Astrocyte (in vitro differentiated cells and primary cell): ENCODE data around the gene ADAMTSL2. TPM values are rescaled to one million over a fixed set of nuclear protein-coding genes. Genes with fewer than 3 reads are reported as not detected.

Experiments
- DNase-seq: peaks from one replicate; pipeline ENCODE4 v3.0.0-alpha.2; 2010; ENCODE audit warnings: low read depth
- FAIRE-seq: peaks from 2 replicates; lab custom pipeline; 2011; peaks lifted over from hg19 to GRCh38; lab: Jason Lieb, UNC
- H2AFZ ChIP-seq: 2 replicates; pipeline ENCODE4 v1.6.0; 2012; ENCODE audit warnings: low read depth, low read length, inconsistent platforms
- H3K27ac ChIP-seq: 2 replicates; pipeline ENCODE4 v1.5.1; 2011; ENCODE audit warnings: low read depth, low read length, inconsistent platforms
- H3K27me3 ChIP-seq: 2 replicates; pipeline ENCODE4 v1.6.0; 2011; ENCODE audit warnings: low read length, inconsistent platforms; ENCODE audit not compliant: insufficient read depth
- H3K36me3 ChIP-seq: 2 replicates; pipeline ENCODE4 v1.5.1; 2011; ENCODE audit warnings: low read length, inconsistent platforms; ENCODE audit not compliant: insufficient read depth
- H3K4me1 ChIP-seq: 2 replicates; pipeline ENCODE4 v1.5.1; 2011; ENCODE audit warnings: low read length, inconsistent platforms; ENCODE audit not compliant: insufficient read depth
- H3K4me2 ChIP-seq: 2 replicates; pipeline ENCODE4 v1.6.0; 2012; ENCODE audit warnings: low read length, inconsistent platforms
- H3K4me3 ChIP-seq: 2 replicates; pipeline ENCODE4 v1.5.1; 2011; ENCODE audit warnings: low read depth, mild to moderate bottlenecking, low read length, inconsistent platforms; ENCODE audit not compliant: insufficient read depth
- H3K79me2 ChIP-seq: 2 replicates; pipeline ENCODE4 v1.6.0; 2012; ENCODE audit warnings: mild to moderate bottlenecking, low read length, inconsistent platforms; ENCODE audit not compliant: insufficient read depth
- H3K9ac ChIP-seq: 2 replicates; pipeline ENCODE4 v1.6.0; 2012; ENCODE audit warnings: mild to moderate bottlenecking, low read length, inconsistent platforms
- H3K9me3 ChIP-seq: 2 replicates; pipeline ENCODE4 v1.5.1; 2012; ENCODE audit warnings: low read depth, mild to moderate bottlenecking, low read length, inconsistent platforms; ENCODE audit not compliant: insufficient read depth
- H4K20me1 ChIP-seq: 2 replicates; pipeline ENCODE4 v1.6.0; 2012; ENCODE audit warnings: low read length, inconsistent platforms; ENCODE audit not compliant: insufficient read depth
- H3K27ac Mint-ChIP-seq: one replicate; pipeline ENCODE4 v1.8.0; 2021; ENCODE audit warnings: mild to moderate bottlenecking, mixed read lengths; ENCODE audit not compliant: unreplicated experiment
- H3K27me3 Mint-ChIP-seq: one replicate; pipeline ENCODE4 v1.8.0; 2021; ENCODE audit warnings: low read depth, mixed read lengths; ENCODE audit not compliant: unreplicated experiment
- H3K36me3 Mint-ChIP-seq: one replicate; pipeline ENCODE4 v1.8.0; 2021; ENCODE audit warnings: low read depth, mixed read lengths; ENCODE audit not compliant: unreplicated experiment
- H3K4me1 Mint-ChIP-seq: one replicate; pipeline ENCODE4 v1.8.0; 2021; ENCODE audit warnings: low read depth, mixed read lengths; ENCODE audit not compliant: unreplicated experiment
- H3K4me3 Mint-ChIP-seq: one replicate; pipeline ENCODE4 v1.8.0; 2021; ENCODE audit warnings: mild to moderate bottlenecking, moderate library complexity, mixed read lengths; ENCODE audit not compliant: unreplicated experiment
- H3K9me3 Mint-ChIP-seq: one replicate; pipeline ENCODE4 v1.8.0; 2021; ENCODE audit warnings: mild to moderate bottlenecking, mixed read lengths; ENCODE audit not compliant: unreplicated experiment
- EZH2 ChIP-seq: IDR thresholded peaks from 2 replicates; pipeline ENCODE4 v1.6.1; 2012; ENCODE audit warnings: mild to moderate bottlenecking, low read length, inconsistent platforms; ENCODE audit not compliant: insufficient read depth
- total RNA-seq: library from RNA; stranded (reverse); gene quantifications from 2 replicates; pipeline ENCODE4 v1.2.1, GENCODE V29; 2021
- TF ChIP-seq, protein P1 (sequence below): IDR thresholded peaks from 2 replicates; pipeline ENCODE4 v1.5.1; 2011; ENCODE audit warnings: low read depth, mild to moderate bottlenecking, inconsistent platforms, low read length, moderate library complexity; ENCODE audit not compliant: insufficient read depth

The ADAMTSL2 gene
- total RNA-seq, 1 donor from 2014 or later = 0.52 TPM

DNA sequence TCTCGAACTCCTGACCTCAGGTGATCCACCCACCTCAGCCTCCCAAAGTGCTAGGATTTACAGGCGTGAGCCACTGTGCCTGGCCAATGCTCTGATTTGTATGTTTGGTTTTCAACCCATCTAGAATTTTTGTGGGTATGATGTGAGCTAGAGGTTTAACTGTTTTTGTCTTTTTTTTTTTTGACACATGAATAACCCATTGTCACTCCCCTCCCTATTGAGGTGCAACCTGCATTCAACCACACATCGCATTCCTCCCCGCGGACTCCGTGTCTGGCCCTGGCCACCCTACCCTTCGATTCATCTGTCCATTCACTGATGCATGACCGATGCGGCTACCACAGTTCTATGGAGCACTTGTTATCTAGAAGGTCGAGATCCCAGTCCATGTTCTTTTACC, 84.2 kb downstream of the ADAMTSL2 start:
- no peaks in the 10 kb centered on the region for H3K9me3 ChIP-seq
- H2AFZ ChIP-seq = no peak overlapping the region
- H3K4me3 ChIP-seq = no peak overlapping the region
- H3K27ac ChIP-seq = no peak overlapping the region
- H3K4me2 ChIP-seq = no peak overlapping the region
- H3K9ac ChIP-seq = no peak overlapping the region
- no peaks in the 10 kb centered on the region for H4K20me1 ChIP-seq
- H3K27me3 Mint-ChIP-seq = peaks cover 82% of the 10 kb centered on the region
- no peak overlapping the region for H3K27ac Mint-ChIP-seq
- peaks cover 3% of the 10 kb centered on the region for H3K4me1 Mint-ChIP-seq
- no peak for DNase-seq
- H3K79me2 ChIP-seq = no peaks in the 10 kb centered on the region
- H3K9me3 Mint-ChIP-seq = peaks cover 6% of the 10 kb centered on the region
- no peak for FAIRE-seq
- H3K36me3 ChIP-seq = no peaks in the 10 kb centered on the region
- no peak overlapping the region for H3K4me3 Mint-ChIP-seq
- no peaks in the 10 kb centered on the region for H3K4me1 ChIP-seq
- no peak for TF ChIP-seq EZH2
- peaks cover 52% of the 10 kb centered on the region for H3K27me3 ChIP-seq
- H3K36me3 Mint-ChIP-seq = peaks cover 3% of the 10 kb centered on the region

DNA sequence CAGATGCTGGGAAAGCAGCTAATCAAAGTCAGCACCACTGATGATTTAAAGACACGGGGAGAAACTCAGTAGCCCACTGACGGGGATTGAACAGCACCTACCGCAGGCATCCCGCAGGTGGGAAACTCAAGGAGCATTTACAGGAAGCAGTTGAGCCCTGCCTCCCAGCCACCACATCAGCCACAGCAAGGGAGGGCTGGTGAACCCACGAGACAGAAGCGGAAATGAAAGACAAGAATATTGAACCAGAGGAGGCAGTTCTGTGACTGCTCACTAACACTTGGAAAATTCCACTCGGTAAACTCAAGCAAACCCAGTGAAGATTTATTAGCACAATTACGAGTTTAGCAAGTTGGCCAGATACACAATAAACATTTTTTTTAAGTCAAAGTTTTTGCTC, 85.3 kb downstream of the ADAMTSL2 start:
- peaks cover 78% of the 10 kb centered on the region for H3K27me3 Mint-ChIP-seq
- H3K36me3 Mint-ChIP-seq = peaks cover 3% of the 10 kb centered on the region
- no peaks in the 10 kb centered on the region for H3K79me2 ChIP-seq
- TF ChIP-seq, protein P1, sequence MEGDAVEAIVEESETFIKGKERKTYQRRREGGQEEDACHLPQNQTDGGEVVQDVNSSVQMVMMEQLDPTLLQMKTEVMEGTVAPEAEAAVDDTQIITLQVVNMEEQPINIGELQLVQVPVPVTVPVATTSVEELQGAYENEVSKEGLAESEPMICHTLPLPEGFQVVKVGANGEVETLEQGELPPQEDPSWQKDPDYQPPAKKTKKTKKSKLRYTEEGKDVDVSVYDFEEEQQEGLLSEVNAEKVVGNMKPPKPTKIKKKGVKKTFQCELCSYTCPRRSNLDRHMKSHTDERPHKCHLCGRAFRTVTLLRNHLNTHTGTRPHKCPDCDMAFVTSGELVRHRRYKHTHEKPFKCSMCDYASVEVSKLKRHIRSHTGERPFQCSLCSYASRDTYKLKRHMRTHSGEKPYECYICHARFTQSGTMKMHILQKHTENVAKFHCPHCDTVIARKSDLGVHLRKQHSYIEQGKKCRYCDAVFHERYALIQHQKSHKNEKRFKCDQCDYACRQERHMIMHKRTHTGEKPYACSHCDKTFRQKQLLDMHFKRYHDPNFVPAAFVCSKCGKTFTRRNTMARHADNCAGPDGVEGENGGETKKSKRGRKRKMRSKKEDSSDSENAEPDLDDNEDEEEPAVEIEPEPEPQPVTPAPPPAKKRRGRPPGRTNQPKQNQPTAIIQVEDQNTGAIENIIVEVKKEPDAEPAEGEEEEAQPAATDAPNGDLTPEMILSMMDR = no peak
- no peak for TF ChIP-seq EZH2
- H3K4me2 ChIP-seq = no peak overlapping the region
- no peaks in the 10 kb centered on the region for H3K4me1 ChIP-seq
- H3K4me3 Mint-ChIP-seq = no peak overlapping the region
- no peaks in the 10 kb centered on the region for H4K20me1 ChIP-seq
- H3K9me3 Mint-ChIP-seq = peaks cover 12% of the 10 kb centered on the region
- H3K27me3 ChIP-seq = peaks cover 42% of the 10 kb centered on the region
- H3K36me3 ChIP-seq = no peaks in the 10 kb centered on the region
- no peak for DNase-seq
- FAIRE-seq = no peak
- no peaks in the 10 kb centered on the region for H3K9me3 ChIP-seq
- H3K4me1 Mint-ChIP-seq = peaks cover 3% of the 10 kb centered on the region
- no peak overlapping the region for H3K27ac Mint-ChIP-seq
- H3K27ac ChIP-seq = no peak overlapping the region
- no peak overlapping the region for H3K4me3 ChIP-seq
- no peak overlapping the region for H3K9ac ChIP-seq
- H2AFZ ChIP-seq = no peak overlapping the region

GRCh38 chr9:133621725-133622267, 87.3 kb downstream of the ADAMTSL2 start:
- Histone ChIP-seq H3K36me3 (no peaks in the 10 kb centered on the region), H3K79me2 (no peaks in the 10 kb centered on the region), H3K4me2 (no peak overlapping the region), H2AFZ (no peak overlapping the region), H3K27me3 (peaks cover 31% of the 10 kb centered on the region), H4K20me1 (no peaks in the 10 kb centered on the region), H3K4me3 (no peak overlapping the region), H3K9ac (no peak overlapping the region), H3K9me3 (peaks cover 4% of the 10 kb centered on the region), H3K4me1 (no peaks in the 10 kb centered on the region), H3K27ac (no peak overlapping the region)
- H3K9me3 Mint-ChIP-seq = peaks cover 25% of the 10 kb centered on the region
- H3K36me3 Mint-ChIP-seq = peaks cover 3% of the 10 kb centered on the region
- no peak for TF ChIP-seq EZH2
- TF ChIP-seq, protein P1 = no peak
- no peak overlapping the region for H3K4me3 Mint-ChIP-seq
- H3K27ac Mint-ChIP-seq = no peak overlapping the region
- peaks cover 3% of the 10 kb centered on the region for H3K4me1 Mint-ChIP-seq
- DNase-seq (no peak), FAIRE-seq (no peak)
- H3K27me3 Mint-ChIP-seq = peaks cover 77% of the 10 kb centered on the region
